Measurements from ENCODE around the gene TTC34. TPM values are rescaled to one million over a fixed set of nuclear protein-coding genes. Genes with fewer than 3 reads are reported as not detected.
A peak's percentile ranks its signal among the peaks of the same experiment; 100 is the strongest.

Gene TTC34
- total and polyA plus RNA-seq, 2 experiments from 2014 or later, result 0.05 to 0.22 TPM

DNA sequence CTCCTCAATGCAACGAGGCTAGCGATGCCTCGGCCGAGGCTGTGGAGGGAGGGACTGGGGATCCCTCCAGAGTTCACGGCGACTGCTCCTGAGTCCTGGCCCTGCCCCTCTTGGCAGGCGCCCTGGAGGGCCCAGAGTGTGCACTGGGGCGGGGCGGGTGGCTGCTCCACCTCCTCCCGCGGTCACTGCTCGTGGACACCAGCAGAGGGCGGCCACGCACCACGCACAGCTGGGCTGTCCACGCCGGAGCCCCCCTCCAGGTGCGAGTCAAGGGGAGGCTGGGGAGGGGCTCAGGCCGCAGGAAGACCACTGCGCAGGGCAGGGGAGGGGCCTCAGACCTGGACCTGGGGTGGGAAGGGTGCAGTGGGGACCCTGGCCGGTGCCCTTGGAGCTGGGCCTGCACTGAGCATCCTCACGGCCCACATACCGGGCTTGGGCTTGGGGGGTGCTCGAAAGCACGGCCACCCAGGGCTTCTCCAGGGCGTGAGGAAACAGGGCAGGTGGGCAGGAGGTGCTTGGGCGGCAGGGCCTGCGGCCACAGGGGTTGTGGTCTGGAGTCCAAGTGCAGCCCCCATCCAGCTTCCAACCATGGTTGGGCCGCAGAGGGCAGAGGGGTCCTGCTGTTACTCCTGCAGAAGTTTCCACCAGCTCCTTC, 20.6 kb upstream of the TTC34 start:
- 11 to 14% methylated on average over 24 to 29 of the region's 29 CpGs for WGBS, 2 experiments (ENCODE audit: low coverage in 1 of 2, low lambda C conversion rate in 2 of 2, missing lambda C conversion rate in 2 of 2)
- in situ Hi-C loops (cut with MboI), result no loop called here
- H4K20me1 ChIP-seq (ENCODE audit: insufficient read depth), result no peaks in the 10 kb centered on the region
- no peak overlapping the region for H3K9ac ChIP-seq
- H3K9me2 ChIP-seq (ENCODE audit: insufficient read depth), result no peaks in the 10 kb centered on the region
- no peaks in the 10 kb centered on the region for H3K36me3 ChIP-seq (ENCODE audit: low read depth)
- H3K27me3 ChIP-seq (replicated peaks; ENCODE audit: insufficient read depth), result no peaks in the 10 kb centered on the region
- TF ChIP-seq EZH2 (IDR thresholded peaks at IDR 0.05; ENCODE audit: insufficient read depth, poor library complexity, severe bottlenecking) (no peak), EZH2phosphoT487 (IDR thresholded peaks at IDR 0.05; ENCODE audit: insufficient read depth, low read depth) (no peak)
- H3K4me3 ChIP-seq, result no peak overlapping the region
- no peaks in the 10 kb centered on the region for H3F3A ChIP-seq (ENCODE audit: insufficient read depth)
- no peak overlapping the region for H3K4me2 ChIP-seq (ENCODE audit: unreplicated experiment)
- H3K4me1 ChIP-seq (ENCODE audit: insufficient read depth), result no peaks in the 10 kb centered on the region
- no peak overlapping the region for H2AFZ ChIP-seq
- no peak overlapping the region for H3K27ac ChIP-seq
- peak; percentile 24 for DNase-seq
- H3K9me3 ChIP-seq (ENCODE audit: low read depth), result no peaks in the 10 kb centered on the region
- no peaks in the 10 kb centered on the region for H3K79me2 ChIP-seq (ENCODE audit: insufficient read depth)

DNA sequence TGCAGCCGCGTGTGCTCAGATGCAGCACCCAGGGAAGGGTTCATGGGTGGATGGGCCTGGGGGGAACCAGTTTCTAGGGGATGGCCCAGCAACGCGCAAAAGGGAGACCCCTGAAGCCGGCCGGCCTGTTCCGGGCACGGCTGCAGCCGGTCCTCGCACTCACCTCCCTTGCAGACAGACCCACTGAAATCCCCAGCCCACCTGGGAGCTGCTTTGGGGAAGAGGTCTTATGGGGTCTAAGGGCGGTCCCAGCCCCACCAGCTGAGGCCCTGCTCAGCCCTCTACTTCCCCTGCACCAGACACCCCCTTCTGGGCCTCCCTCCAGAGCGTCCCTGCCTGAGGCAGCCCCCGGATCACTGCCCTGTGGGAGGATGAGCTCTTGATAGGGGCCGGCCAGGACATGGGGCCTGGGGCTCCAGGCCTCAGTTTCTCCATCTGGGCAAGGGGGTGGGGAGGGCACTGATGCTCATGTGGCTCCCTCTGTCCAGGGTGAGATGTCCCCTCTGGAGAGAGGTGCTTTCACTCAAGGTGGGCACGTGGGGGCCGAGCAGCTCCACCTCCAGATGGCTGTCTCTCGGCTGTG, 20.0 kb upstream of the TTC34 start:
- no peak for DNase-seq
- no peaks in the 10 kb centered on the region for H3F3A ChIP-seq (ENCODE audit: insufficient read depth)
- no peaks in the 10 kb centered on the region for H4K20me1 ChIP-seq (ENCODE audit: insufficient read depth)
- no peak overlapping the region for H3K27ac ChIP-seq
- H3K9ac ChIP-seq, result no peak overlapping the region
- no peaks in the 10 kb centered on the region for H3K9me2 ChIP-seq (ENCODE audit: insufficient read depth)
- H3K9me3 ChIP-seq (ENCODE audit: low read depth), result no peaks in the 10 kb centered on the region
- no peak overlapping the region for H2AFZ ChIP-seq
- no peak overlapping the region for H3K4me3 ChIP-seq
- H3K4me1 ChIP-seq (ENCODE audit: insufficient read depth), result no peaks in the 10 kb centered on the region
- H3K36me3 ChIP-seq (ENCODE audit: low read depth), result no peaks in the 10 kb centered on the region
- H3K79me2 ChIP-seq (ENCODE audit: insufficient read depth), result no peaks in the 10 kb centered on the region
- no peak overlapping the region for H3K4me2 ChIP-seq (ENCODE audit: unreplicated experiment)
- TF ChIP-seq EZH2 (IDR thresholded peaks at IDR 0.05; ENCODE audit: insufficient read depth, poor library complexity, severe bottlenecking) (no peak), EZH2phosphoT487 (IDR thresholded peaks at IDR 0.05; ENCODE audit: insufficient read depth, low read depth) (no peak)
- H3K27me3 ChIP-seq (replicated peaks; ENCODE audit: insufficient read depth), result no peaks in the 10 kb centered on the region
- WGBS, 2 experiments (ENCODE audit: low coverage in 1 of 2, low lambda C conversion rate in 2 of 2, missing lambda C conversion rate in 2 of 2), result 31 to 48% methylated on average over 9 to 17 of the region's 17 CpGs
- in situ Hi-C loops (cut with MboI), result no loop called here

DNA sequence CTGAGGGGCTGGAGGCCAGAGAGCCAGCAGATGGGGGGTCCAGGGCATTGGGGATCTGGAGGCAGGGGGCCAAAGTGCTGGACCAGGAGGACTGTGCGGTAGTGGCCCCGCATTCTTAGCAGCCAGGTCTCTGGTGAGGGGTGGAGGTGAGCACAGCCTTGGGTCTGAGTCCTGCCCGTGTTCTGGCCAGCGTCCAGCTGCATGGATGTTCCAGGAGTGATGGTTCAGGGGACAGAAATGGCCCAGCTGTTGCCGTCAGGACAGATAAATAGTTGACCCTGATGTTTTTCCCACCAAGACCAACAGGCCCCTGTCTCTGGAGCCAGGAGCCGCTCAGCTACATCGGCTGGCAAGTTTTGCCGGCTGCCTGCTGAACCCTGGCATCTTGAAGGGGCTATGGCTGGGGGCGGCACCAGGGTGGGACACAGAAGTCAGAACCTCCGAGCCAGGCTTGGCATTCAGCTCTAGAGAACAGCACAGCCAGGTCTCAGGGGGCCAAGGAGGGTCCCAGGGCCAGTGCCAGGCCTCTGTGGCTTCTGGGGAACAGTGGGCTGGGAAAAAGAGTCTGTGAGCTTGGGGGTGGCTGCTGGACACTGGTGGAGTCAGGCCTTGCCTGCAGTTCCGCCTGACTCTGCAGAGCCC, 19.4 kb upstream of the TTC34 start:
- no peaks in the 10 kb centered on the region for H3K4me1 ChIP-seq (ENCODE audit: insufficient read depth)
- no peaks in the 10 kb centered on the region for H3F3A ChIP-seq (ENCODE audit: insufficient read depth)
- 37 to 39% methylated on average over 11 of the region's 11 CpGs for WGBS, 2 experiments (ENCODE audit: low coverage in 1 of 2, low lambda C conversion rate in 2 of 2, missing lambda C conversion rate in 2 of 2)
- in situ Hi-C loops (cut with MboI), result no loop called here
- no peak overlapping the region for H3K9ac ChIP-seq
- H3K27ac ChIP-seq, result no peak overlapping the region
- no peak overlapping the region for H2AFZ ChIP-seq
- TF ChIP-seq EZH2 (IDR thresholded peaks at IDR 0.05; ENCODE audit: insufficient read depth, poor library complexity, severe bottlenecking), result no peak
- TF ChIP-seq EZH2phosphoT487 (IDR thresholded peaks at IDR 0.05; ENCODE audit: insufficient read depth, low read depth), result no peak
- H3K9me2 ChIP-seq (ENCODE audit: insufficient read depth), result no peaks in the 10 kb centered on the region
- no peaks in the 10 kb centered on the region for H4K20me1 ChIP-seq (ENCODE audit: insufficient read depth)
- no peaks in the 10 kb centered on the region for H3K9me3 ChIP-seq (ENCODE audit: low read depth)
- H3K36me3 ChIP-seq (ENCODE audit: low read depth), result no peaks in the 10 kb centered on the region
- H3K79me2 ChIP-seq (ENCODE audit: insufficient read depth), result no peaks in the 10 kb centered on the region
- no peak for DNase-seq
- H3K4me2 ChIP-seq (ENCODE audit: unreplicated experiment), result no peak overlapping the region
- no peak overlapping the region for H3K4me3 ChIP-seq
- H3K27me3 ChIP-seq (replicated peaks; ENCODE audit: insufficient read depth), result no peaks in the 10 kb centered on the region

DNA sequence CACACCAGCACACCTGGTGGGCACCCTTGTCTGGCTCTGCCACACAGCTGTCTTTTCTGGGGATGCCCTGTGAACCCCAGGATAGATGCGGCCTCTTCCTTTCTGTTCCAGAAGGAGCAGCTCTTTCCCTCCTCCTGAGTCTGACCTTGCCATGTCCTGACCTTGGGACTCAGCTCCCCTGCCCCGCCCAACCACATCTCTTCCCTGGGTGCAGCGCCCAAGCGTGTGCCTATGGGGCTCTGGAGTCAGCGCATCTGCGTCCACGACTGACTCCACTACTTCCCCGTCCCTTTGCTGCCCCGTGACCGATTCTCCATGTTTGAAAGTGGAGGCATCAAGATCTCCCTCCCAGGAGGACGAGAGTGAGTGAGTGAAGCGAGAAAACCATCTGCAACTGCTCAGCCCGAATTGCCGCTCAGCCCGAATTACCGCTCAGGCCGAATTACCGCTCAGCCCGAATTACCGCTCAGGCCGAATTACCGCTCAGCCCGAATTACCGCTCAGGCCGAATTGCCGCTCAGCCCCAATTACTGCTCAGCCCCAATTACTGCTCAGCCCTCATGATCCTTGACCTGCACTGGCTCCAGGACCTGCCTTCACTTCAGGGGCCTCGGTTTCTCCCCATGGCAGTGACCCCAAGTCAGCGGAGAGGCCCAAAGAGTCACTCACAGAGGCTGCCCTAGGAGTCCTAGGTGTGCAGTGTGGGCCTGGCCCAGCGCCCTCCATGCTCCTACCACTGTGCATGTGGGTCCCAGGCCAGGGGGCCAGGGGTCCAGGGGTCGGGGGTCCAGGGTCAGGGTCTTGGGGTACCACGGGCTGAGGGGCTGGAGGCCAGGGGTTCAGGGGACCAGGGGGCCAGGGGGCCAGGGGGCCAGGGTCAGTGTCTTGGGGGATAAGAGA, 18.6 kb upstream of the TTC34 start:
- 70 to 77% methylated on average over 28 to 31 of the region's 31 CpGs for WGBS, 2 experiments (ENCODE audit: low coverage in 1 of 2, low lambda C conversion rate in 2 of 2, missing lambda C conversion rate in 2 of 2)

More for the DNA sequence above, 18.6 kb upstream of the TTC34 start:
- Histone ChIP-seq H2AFZ (no peak overlapping the region), H3K9ac (no peak overlapping the region), H3K4me2 (ENCODE audit: unreplicated experiment) (no peak overlapping the region), H3K27ac (no peak overlapping the region), H3K36me3 (ENCODE audit: low read depth) (no peaks in the 10 kb centered on the region), H3F3A (ENCODE audit: insufficient read depth) (no peaks in the 10 kb centered on the region), H3K9me3 (ENCODE audit: low read depth) (no peaks in the 10 kb centered on the region), H3K27me3 (replicated peaks; ENCODE audit: insufficient read depth) (no peaks in the 10 kb centered on the region), H3K4me3 (no peak overlapping the region), H3K9me2 (ENCODE audit: insufficient read depth) (no peaks in the 10 kb centered on the region), H3K79me2 (ENCODE audit: insufficient read depth) (no peaks in the 10 kb centered on the region), H4K20me1 (ENCODE audit: insufficient read depth) (no peaks in the 10 kb centered on the region), H3K4me1 (ENCODE audit: insufficient read depth) (no peaks in the 10 kb centered on the region)
- no peak for DNase-seq
- TF ChIP-seq EZH2 (IDR thresholded peaks at IDR 0.05; ENCODE audit: insufficient read depth, poor library complexity, severe bottlenecking) (no peak), EZH2phosphoT487 (IDR thresholded peaks at IDR 0.05; ENCODE audit: insufficient read depth, low read depth) (no peak)
- in situ Hi-C loops (cut with MboI), result no loop called here

Measured in GM23248 (cell line).